Fibroblast of skin of abdomen (primary cell): Measurements from ENCODE around the gene TMEM108. TPM values are rescaled to one million over a fixed set of nuclear protein-coding genes. Genes with fewer than 3 reads are reported as not detected.
A peak's percentile ranks its signal among the peaks of the same experiment; 100 is the strongest.
"Not testable (repeated sequence)": the region's sequence is repeated elsewhere in the genome, so short reads cannot be mapped to it uniquely, and the experiment has no call there.

Source experiments
- DNase-seq: peaks from one replicate; pipeline ENCODE4 v3.0.0-alpha.2; 2013
- polyA plus RNA-seq, 2 experiments: library from polyadenylated mRNA; unstranded; fragments of 120-200 nt; gene quantifications; one replicate each; pipeline ENCODE4 v1.2.1, GENCODE V29; 2013; ENCODE audit not compliant: insufficient read length in 2 of 2

The TMEM108 gene
- 0.40 TPM for polyA plus RNA-seq (2013, experiment 1 of 2; ENCODE audit: insufficient read length)
- 0.65 TPM for polyA plus RNA-seq (2013, experiment 2 of 2; ENCODE audit: insufficient read length)

- DNase-seq = peak; percentile 70
Observed at GRCh38 chr3:133038089-133038730, at the start of gene TMEM108. Gene TMEM108 (plus strand): TSS chr3:133038391.

- no peak for DNase-seq
Observed at GRCh38 chr3:132995971-132996370, 42.2 kb upstream of the TMEM108 start.

GRCh38 chr3:132997404-132998185, 40.6 kb upstream of the TMEM108 start:
- DNase-seq = no peak

GRCh38 chr3:133005032-133005431, 33.2 kb upstream of the TMEM108 start:
- DNase-seq = not testable (repeated sequence)

- no peak for DNase-seq
Observed at GRCh38 chr3:133007601-133008000, 30.6 kb upstream of the TMEM108 start.

GRCh38 chr3:133014325-133014724, 23.9 kb upstream of the TMEM108 start:
- no peak for DNase-seq

GRCh38 chr3:133015573-133015972, 22.6 kb upstream of the TMEM108 start:
- DNase-seq = not testable (repeated sequence)

GRCh38 chr3:133016838-133017309, 21.3 kb upstream of the TMEM108 start:
- DNase-seq = no peak

GRCh38 chr3:133018921-133019320, 19.3 kb upstream of the TMEM108 start:
- no peak for DNase-seq

GRCh38 chr3:133021206-133021605, 17.0 kb upstream of the TMEM108 start:
- no peak for DNase-seq

- DNase-seq = no peak
Observed at GRCh38 chr3:133023362-133023761, 14.8 kb upstream of the TMEM108 start.

GRCh38 chr3:133025546-133025945, 12.6 kb upstream of the TMEM108 start:
- no peak for DNase-seq

GRCh38 chr3:133032301-133032700, 5.9 kb upstream of the TMEM108 start:
- no peak for DNase-seq

- no peak for DNase-seq
Observed at GRCh38 chr3:133037436-133037835, 755 bp upstream of the TMEM108 start.

- peak; percentile 4 for DNase-seq
Observed at GRCh38 chr3:133038731-133039375, 662 bp downstream of the TMEM108 start.

GRCh38 chr3:133040696-133041523, 2.7 kb downstream of the TMEM108 start:
- DNase-seq = peak; percentile 68

- DNase-seq = no peak
Observed at GRCh38 chr3:133041524-133041829, 3.3 kb downstream of the TMEM108 start.

GRCh38 chr3:133042778-133043177, 4.6 kb downstream of the TMEM108 start:
- peak; percentile 46 for DNase-seq

GRCh38 chr3:133047980-133048379, 9.8 kb downstream of the TMEM108 start:
- DNase-seq = no peak

GRCh38 chr3:133049491-133049890, 11.3 kb downstream of the TMEM108 start:
- no peak for DNase-seq

- DNase-seq = no peak
Observed at GRCh38 chr3:133050891-133051290, 12.7 kb downstream of the TMEM108 start.

GRCh38 chr3:133053532-133053931, 15.3 kb downstream of the TMEM108 start:
- DNase-seq = no peak

GRCh38 chr3:133054586-133054985, 16.4 kb downstream of the TMEM108 start:
- no peak for DNase-seq
